Posterior cingulate gyrus (tissue), 11 donors: ENCODE data around the gene POMGNT1.

Source experiments
- DNase-seq, 10 donors: peaks; one replicate each; pipeline versions ENCODE4 v3.0.0 to v3.0.0-alpha.2; 2020 to 2021; ENCODE audit warnings: mixed read lengths in 3 of 10
- intact Hi-C: fragments of 100-400 bp; cut with DNase I; formaldehyde crosslinking; loops from one replicate; pipeline ENCODE4 v1.15.1; 2023

The POMGNT1 gene

DNA sequence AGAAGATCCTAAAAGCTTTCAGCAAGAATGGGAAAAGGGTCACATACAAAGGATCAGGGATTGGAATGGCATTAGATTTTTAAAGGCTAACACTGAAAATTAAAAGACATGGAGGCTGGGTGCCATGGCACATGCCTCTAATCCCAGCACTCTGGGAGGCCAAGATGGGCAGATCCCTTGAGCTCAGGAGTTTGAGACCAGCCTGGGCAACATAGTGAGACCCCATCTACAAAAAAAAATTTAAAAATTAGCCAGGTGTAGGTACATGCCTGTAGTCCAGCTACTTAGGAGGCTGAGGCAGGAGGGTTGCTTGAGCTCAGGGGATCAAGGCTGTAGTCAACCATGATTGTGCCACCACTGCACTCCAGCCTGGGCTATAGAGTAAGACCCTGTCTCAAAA lies 17.3 kb upstream of the POMGNT1 start:
- intact Hi-C loops, result no loop called here

GRCh38 chr1:46211051-46211450 lies 12.8 kb upstream of the POMGNT1 start:
- no peak for DNase-seq
- intact Hi-C loops, result no loop called here

More for the DNA sequence above, 17.3 kb upstream of the POMGNT1 start:
- no peak for DNase-seq

DNA sequence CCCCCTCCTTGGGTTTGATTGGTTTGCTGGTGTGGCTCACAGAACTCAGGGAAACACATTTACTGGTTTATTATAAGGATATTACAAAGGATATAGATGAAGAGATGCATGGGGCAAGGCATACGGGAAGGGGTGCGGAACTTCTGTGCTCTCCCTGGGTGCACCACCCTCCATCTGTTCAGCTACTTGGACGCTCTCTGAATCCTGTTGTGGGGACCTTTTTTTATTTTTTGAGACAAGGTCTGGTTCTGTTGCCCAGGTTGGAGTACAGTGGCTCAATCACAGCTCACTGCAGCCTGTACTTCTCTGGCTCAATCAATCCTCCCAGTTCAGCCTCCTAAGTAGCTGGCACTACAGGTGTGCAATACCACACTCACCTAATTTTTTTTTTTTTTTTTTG lies 12.3 kb upstream of the POMGNT1 start:
- intact Hi-C loops, result no loop called here
- DNase-seq, result no peak

GRCh38 chr1:46206399-46206798 lies 8.2 kb upstream of the POMGNT1 start:
- intact Hi-C loops, result no loop called here
- DNase-seq, result no peak

DNA sequence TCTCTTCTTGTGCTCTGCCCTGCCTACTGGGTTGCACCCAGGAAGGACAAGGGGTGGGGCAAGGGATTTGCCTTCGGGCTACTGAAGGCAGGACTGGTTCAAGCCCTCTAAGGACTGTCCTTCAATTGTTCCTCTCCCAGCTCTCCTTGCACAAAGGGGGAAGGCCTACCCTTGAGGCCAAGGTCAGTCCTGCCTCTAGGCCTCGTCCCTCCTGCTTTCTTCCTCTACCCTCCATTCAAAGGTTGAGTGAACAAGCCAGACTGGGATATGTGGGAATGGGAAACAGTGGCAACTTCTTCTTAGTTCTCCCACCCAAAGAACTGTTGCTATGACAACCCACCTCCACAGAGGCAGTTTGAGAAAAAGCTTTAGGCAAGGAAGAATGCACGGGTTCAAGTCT lies 7.6 kb upstream of the POMGNT1 start:
- no peak for DNase-seq
- intact Hi-C loops, result no loop called here

DNA sequence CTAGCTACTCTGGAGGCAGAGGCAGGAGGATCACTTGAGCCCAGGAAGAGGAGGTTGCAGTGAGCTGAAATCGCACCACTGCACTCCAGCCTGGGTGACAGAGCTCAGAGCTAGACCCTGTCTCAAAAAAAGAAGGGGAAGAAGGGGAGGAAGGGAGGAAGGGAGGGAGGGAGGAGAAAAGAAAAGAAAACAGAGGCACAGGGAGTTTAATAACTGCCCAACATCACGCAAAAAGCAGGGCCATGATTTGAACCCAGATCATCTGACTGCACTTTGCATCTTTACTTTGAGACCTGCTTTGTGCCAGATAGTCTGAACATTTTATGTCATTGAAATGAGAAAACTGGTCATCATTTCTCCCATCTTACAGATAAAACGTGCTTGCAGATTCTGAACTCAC lies 6.9 kb upstream of the POMGNT1 start:
- intact Hi-C loops, result no loop called here
- no peak for DNase-seq

GRCh38 chr1:46204406-46204742 lies 6.1 kb upstream of the POMGNT1 start:
- peak in 1 of 10 donors; percentile 86 for DNase-seq
- intact Hi-C loops, result no loop called here

GRCh38 chr1:46203738-46204405 lies 5.6 kb upstream of the POMGNT1 start:
- intact Hi-C loops, result no loop called here
- no peak for DNase-seq

DNA sequence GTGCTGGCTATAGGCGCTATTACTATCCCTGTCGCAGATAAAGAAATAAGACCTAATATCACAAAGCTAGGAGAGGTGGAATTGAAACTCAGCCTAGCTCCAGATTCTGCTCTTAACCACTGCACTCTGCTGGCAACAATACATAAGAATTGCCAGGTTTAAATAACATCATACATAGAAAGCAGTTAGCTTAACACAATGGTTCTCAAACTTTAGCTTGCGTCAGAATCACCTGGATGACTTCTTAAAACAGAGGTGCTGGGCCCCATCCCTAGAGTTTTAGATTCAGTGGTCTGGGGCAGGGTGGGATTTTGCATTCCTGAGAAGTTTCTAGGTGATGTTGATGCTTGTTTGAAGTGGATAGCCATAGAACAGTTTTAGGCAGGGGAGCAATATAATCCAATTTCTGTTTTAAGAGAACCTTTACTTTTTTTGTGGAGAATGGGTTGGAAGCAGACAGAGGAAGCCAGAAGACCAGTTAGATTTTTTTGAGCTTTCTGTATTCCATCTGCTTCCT lies 1.1 kb upstream of the POMGNT1 start:
- intact Hi-C loops, result loop anchor here (2.0 kb wide), 1 partner anchor 24 kb away; no protein-coding TSS in a partner anchor
- DNase-seq, result no peak

GRCh38 chr1:46197560-46197963 lies 672 bp downstream of the POMGNT1 start:
- intact Hi-C loops, result no loop called here
- DNase-seq, result no peak

DNA sequence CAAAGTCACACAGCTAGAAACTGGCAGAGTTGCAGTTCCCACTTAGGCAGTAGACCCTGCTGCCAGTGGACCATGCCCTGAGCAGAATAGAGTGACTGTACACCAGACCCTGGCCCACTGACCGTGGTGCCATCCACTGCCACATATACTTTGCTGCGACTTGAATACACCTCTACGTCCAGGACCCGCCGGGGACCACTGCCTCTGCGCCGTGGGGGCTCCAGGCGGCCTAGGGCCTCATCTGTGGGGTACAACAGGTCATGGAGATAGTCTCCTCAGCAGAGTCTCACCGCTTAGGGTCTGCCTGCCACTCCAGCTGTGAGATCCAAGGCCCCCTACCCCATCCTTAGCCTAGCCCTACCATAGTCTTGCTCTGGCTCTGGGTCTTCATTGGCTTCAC lies 1.6 kb downstream of the POMGNT1 start:
- intact Hi-C loops, result no loop called here
- no peak for DNase-seq

GRCh38 chr1:46194641-46195193 lies 3.5 kb downstream of the POMGNT1 start:
- DNase-seq, result no peak
- intact Hi-C loops, result no loop called here

DNA sequence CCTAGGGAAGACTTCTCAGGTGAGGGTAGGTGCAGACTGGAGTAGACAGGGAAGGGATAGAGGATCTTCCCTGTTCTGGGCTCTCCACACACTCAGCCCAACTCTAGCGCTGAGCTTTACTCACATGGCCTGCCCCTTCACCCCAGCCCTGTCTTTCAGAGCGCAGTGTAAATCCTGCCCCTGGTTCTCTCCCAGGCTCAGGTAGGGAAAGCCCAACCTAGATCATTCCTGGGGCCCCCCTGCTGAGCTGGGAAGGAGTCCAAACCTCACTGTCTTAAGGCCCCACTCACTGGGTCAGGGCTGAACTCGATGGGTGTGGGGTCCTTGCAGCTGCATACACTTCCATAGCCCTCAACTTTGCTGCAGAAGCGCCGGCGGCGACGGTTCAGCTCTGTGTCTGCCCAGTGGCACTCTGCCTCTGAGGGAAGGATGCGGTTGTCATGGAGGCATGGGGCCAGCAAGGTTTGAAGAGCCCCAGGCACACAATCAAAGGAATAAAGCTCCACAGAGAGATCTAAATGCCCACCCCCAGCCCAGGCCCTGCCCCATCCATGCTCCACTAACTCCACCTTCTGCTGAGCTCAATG lies 4.2 kb downstream of the POMGNT1 start:
- no peak for DNase-seq
- intact Hi-C loops, result no loop called here

DNA sequence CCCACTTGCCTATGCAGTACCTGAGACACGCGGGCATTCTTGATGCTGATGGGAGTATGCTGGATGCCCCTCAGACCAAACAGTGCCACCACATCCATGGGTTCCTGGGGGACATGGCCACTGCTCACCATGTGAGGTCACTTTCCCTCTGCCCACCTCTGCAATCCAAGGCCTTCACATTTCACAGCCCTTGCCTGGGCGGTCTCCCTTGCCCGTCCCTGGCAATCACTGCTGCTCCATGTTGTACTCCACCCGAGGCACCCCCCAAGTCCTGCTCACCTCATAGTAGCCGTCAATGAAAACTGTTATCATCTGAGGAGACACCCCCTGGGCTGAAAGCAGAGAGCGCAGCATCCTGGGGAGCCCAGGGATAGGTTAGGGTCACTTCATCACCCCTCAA lies 4.9 kb downstream of the POMGNT1 start:
- no peak for DNase-seq
- intact Hi-C loops, result no loop called here

DNA sequence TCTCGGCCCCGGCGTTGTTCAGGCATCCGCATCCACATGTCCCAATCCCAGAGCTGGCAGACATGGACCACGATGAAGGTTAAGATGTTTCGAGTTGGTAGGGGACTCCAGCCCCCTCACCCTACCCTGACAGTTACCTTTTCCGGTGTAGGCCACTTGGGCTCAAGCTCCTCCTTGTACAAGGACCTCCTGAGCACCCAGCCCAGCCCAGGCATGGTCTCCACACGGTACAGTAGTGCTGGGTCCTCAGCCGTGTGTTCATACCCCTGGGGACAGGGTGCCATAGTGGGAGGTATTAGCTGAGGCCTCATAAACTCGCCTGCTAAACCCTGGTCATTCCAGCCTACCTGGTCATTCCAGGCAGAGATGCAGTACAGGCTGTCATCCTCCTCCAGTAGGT lies 6.1 kb downstream of the POMGNT1 start:
- intact Hi-C loops, result no loop called here
- DNase-seq, result no peak

DNA sequence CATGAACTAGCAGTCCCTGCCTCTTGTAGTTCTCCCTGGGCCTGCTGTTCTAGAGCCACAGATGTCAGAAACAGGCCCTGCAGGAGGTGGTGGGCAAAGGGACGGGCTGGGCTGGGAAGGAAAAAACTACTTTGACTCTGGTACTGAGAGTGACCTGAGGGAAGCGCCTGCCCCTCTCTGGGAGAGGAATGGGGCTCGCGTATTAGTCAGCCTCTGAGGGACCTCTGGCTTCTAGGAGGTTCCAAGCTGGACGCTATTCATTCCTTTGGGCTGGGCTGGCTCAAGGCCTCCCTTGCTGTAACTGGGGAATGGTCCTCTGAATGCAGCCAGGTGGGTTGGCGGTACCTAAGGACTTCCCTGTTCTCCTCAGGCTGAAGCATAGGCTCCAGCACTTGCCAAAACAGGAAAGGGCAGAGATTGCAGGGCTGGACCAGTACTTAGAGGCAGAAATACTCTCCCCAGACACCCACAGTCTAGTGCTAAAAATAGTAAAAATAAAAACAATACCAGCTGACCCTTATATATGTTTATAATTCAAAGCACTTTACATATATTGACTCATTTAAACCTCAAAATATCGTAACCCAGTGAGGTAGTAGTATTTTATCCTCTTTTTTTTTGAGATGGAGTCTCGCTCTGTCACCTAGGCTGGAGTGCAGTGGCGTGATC lies 7.1 kb downstream of the POMGNT1 start:
- no peak for DNase-seq
- intact Hi-C loops, result no loop called here

DNA sequence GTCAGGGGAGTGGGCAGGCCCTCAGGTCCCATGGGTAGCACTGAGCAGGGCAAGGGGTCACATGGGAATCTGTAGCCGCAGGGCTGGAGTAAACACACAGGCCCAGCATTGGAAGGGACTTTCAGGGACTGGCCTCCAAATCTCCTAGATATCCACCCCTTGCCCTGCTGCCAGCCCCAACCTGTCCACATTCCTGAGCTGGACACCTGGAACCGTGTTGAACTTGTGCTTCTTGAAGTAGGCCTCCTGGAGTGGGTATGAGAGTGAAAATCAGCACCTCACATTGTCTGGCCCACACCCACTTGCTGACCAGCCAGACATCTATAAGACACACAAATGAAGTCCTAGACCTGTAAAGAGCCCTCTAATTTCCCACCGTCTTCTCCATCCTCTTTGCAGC lies 7.7 kb downstream of the POMGNT1 start:
- no peak for DNase-seq
- intact Hi-C loops, result no loop called here

GRCh38 chr1:46188295-46189030 lies 9.8 kb downstream of the POMGNT1 start:
- peak in 1 of 10 donors; percentile 30 for DNase-seq
- intact Hi-C loops, result no loop called here

DNA sequence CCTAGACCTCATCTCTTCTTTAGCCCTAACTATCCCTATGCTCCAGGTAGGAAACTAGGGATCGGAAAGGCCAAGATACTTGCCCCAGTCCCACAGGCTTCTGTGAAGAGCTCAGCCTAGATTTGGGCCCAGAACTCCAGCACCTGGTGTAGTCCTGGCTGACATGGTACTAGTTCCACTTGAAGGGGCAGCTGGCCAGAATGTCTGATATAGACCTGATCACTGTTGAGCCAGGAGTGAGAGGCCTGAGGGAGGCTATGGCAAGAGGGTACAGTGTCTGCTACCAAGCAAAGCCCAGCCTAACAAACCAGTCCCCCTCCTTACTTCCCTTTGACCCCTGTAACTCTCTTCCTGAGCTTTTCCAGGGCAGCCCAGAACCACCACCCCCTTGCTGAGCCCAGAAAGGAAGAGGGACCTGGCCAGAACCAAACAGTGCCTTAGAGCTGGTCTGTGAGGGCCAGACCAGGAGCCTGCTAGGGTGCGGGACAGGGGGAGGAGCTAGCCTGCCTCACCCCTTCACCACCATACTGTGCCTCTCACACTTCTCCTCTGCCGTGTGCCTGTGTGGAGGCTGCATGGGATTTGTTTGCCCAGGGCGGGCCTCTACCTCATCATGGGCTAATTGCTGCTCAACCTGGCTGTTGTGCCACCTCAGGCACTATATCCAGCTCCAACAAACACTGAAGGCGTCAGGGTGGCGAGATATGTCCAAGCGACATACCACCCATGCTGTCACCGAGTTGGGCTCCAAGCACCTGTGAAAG lies 10.9 kb downstream of the POMGNT1 start:
- intact Hi-C loops, result no loop called here
- DNase-seq, result peak in 1 of 10 donors; percentile 19

GRCh38 chr1:46186076-46186475 lies 12.2 kb downstream of the POMGNT1 start:
- intact Hi-C loops, result no loop called here
- no peak for DNase-seq
